NCI-H2081 (cell line): ENCODE data around the gene GSTP1.
"Not testable (repeated sequence)": the region's sequence is repeated elsewhere in the genome, so short reads cannot be mapped to it uniquely, and the experiment has no call there.

ENCODE experiments used
- DNase-seq, 2 experiments: peaks; one replicate each; lab custom pipeline; 2025; lab: John Stamatoyannopoulos, UW

Gene GSTP1

DNA sequence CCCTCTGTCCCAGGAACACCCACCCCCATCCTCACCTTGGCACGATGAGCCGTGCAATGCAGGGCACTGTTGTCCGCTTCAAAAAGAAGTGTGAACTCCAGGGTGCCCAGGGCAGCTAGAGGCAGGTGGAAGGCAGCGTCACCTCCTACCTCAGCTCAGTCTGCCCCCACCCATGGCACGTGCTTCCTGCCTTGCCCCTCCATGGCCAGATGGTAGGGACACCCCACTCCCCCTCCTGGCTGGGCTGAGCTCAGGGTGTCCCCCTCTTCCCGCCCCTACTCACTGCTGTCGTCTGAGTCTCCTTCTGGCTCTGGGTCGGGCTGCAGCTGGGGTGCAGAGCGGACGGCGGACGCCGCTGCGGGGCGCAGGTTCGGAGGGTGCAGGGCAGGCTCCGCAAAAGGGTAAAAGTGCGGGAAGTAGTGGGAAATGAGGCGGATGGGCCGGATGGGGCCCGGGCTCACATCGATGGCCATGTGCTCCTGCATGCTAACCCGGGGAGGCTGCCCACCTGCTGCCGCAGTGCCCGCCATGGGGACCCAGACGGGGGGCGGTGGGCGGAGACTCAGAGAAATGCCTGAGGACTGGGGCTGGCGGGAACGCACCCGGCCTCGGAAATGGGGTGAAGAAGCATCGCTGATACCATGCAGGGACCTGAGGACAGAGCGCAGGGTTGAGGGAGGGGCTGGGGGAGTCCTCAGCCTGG lies 32.3 kb downstream of the GSTP1 start:
- DNase-seq, result no peak

DNA sequence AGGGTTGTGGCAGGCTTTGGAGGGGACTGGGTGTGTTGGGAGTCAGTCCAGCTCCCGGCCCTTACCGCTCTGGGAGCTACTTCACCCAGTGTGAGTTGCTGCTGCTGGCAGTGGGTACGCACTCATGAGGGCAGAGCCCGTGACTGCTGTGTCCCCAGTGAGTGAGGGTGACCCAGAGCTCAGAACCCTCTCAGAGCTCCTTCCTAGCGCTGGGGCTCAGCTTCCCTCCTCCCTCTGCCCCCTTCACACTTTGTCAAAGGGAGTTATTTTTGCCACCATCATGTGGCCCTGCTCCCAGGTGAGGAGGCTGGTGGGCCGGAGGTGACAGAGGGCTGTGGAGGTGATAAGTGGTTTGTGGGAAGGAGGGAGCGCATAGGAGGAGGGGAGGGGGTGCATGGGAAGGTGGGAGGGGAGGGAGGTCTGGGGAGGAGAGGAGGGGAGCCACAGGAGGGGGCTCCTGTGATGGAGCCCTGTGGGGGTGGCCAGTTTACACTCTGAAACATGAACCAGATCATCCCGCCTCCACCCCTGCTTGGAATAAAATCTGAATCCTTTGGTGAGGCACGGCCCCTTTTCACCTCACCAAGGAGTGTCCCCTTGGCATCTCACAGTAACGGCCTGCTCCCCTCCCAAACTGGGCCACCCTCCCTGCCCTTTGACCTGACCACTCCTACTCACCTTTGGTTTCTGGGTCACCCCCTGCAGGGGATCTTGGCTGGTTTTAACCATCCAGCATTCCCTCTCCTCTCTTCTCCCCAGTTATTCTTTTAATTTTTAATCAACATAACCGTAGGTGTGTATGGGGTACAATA lies 33.0 kb downstream of the GSTP1 start:
- no peak for DNase-seq

DNA sequence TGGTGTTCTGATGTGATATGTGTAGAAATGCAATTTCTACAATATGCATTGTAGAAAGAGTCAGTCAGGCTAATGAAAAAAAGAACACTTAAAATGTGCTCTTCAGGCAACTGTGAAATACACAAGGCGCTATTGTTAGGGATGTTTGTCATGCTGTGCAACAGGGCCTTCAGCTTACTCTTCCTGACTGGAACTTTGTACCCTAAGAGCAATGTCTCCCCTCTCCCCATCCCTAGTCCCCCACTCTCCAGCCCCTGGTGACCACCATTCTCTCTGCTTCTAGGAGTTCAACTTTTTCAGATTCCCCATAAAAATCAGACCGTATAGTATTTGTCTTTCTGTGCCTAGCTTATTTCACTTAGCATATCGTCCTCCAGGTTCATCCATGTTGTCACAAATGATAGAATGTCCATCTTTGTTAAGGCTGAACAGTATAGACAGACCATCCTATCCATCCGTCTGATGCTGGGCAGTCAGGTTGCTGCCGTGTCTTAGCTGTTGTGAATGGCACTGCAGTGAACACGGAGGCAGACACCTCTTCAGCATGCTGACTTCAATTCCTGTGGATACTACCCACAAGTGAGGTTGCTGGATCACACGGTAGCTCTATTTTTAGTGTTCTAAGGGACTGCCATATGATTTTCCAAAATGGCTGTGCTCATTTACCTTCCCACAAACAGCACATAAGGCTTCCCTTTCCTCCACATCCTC lies 33.8 kb downstream of the GSTP1 start:
- DNase-seq, result no peak

DNA sequence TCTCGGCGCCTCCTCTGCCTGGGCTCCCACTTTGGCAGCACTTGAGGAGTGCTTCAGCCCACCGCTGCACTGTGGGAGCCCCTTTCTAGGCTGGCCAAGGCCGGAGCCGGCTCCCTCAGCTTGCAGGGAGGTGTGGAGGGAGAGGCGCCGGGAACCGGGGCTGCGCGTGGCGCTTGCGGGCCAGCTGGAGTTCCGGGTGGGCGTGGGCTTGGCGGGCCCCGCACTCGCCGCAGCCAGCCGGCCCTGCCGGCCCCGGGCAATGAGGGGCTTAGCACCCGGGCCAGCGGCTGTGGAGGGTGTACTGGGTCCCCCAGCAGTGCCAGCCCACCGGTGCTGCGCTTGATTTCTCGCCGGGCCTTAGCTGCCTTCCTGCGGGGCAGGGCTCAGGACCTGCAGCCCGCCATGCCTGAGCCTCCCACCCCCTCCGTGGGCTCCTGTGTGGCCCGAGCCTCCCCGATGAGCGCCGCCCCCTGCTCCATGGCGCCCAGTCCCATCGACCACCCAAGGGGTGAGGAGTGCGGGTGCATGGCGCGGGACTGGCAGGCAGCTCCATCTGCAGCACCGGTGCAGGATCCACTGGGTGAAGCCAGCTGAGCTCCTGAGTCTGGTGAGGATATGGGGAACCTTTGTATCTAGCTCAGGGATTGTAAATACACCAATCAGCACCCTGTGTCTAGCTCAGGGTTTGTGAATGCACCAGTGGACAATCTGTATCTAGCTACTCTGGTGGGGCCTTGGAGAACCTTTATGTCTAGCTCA lies 35.5 kb downstream of the GSTP1 start:
- DNase-seq, result not testable (repeated sequence)

GRCh38 chr11:67619683-67620618 lies 36.3 kb downstream of the GSTP1 start:
- not testable (repeated sequence) for DNase-seq

GRCh38 chr11:67620621-67621020 lies 37.0 kb downstream of the GSTP1 start:
- not testable (repeated sequence) for DNase-seq

DNA sequence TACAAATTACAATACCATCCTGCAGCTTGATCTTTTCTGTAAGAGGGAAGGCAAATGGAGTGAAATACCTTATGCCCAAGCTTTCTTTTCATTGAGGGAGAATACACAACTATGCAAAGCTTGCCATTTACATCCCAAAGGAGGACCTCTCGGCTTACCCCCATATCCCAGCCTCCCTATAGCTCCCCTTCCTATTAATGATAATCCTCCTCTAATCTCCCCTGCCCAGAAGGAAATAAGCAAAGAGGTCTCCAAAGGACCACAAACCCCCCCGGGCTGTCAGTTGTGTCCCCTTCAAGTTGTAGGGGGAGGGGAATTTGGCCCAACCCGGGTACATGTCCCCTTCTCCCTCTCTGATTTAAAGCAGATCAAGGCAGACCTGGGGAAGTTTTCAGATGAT lies 38.3 kb downstream of the GSTP1 start:
- not testable (repeated sequence) for DNase-seq

DNA sequence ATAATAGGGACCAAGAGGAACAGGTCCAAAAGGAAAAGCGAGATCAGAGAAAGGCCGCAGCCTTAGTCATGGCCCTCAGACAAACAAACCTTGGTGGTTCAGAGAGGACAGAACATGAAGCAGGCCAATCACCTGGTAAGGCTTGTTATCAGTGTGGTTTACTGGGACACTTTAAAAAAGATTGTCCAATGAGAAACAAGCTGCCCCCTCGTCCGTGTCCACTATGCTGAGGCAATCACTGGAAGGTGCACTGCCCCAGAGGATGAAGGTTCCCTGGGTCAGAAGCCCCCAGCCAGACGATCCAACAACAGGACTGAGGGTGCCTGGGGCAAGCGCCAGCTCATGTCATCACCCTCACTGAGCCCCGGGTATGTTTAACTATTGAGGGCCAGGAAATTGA lies 39.3 kb downstream of the GSTP1 start:
- not testable (repeated sequence) for DNase-seq

- DNase-seq, result not testable (repeated sequence)
Measured at GRCh38 chr11:67623795-67624194, 40.2 kb downstream of the GSTP1 start.

DNA sequence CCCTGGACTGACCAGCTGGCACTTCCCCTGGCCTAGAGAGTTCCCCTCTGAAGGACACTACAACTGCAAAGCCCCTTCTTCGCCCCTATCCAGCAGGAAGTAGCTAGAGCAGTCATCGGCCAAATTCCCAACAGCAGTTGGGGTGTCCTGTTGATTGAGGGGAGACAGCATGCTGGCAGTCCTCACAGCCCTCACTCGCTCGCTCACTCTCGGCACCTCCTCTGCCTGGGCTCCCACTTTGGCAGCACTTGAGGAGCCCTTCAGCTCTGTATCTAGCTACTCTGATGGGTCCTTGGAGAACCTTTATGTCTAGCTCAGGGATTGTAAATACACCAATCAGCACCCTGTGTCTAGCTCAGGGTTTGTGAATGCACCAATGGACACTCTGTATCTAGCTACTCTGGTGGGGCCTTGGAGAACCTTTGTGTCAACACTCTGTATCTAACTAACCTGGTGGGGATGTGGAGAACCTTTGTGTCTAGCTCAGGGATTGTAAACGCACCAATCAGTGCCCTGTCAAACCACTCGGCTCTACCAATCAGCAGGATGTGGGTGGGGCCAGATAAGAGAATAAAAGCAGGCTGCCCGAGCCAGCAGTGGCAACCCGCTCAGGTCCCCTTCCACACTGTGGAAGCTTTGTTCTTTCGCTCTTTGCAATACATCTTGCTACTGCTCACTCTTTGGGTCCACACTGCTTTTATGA lies 42.7 kb downstream of the GSTP1 start:
- not testable (repeated sequence) for DNase-seq

GRCh38 chr11:67626970-67627369 lies 43.4 kb downstream of the GSTP1 start:
- DNase-seq, result no peak

DNA sequence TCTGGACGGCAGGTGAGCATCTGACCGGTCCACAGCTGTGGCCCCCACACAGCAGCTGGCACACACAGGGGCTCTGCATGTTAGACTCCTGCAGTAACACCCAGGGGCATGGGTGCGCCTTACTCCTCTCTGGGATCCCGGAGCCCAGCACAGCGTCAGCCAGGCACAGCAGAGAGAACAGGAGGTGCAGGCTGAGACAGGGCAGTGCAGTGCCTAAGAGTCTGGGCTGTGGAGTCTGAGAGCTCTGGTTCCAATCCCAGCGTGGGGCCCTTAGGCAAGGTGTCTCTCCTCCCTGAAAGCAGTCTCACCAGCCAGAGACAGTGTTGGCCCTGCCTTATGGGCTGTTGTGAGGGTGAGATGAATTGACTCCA lies 43.8 kb downstream of the GSTP1 start:
- no peak for DNase-seq

- DNase-seq, result no peak
Measured at GRCh38 chr11:67627812-67628624, 44.4 kb downstream of the GSTP1 start.

- DNase-seq, result no peak
Measured at GRCh38 chr11:67628710-67629385, 45.2 kb downstream of the GSTP1 start.

DNA sequence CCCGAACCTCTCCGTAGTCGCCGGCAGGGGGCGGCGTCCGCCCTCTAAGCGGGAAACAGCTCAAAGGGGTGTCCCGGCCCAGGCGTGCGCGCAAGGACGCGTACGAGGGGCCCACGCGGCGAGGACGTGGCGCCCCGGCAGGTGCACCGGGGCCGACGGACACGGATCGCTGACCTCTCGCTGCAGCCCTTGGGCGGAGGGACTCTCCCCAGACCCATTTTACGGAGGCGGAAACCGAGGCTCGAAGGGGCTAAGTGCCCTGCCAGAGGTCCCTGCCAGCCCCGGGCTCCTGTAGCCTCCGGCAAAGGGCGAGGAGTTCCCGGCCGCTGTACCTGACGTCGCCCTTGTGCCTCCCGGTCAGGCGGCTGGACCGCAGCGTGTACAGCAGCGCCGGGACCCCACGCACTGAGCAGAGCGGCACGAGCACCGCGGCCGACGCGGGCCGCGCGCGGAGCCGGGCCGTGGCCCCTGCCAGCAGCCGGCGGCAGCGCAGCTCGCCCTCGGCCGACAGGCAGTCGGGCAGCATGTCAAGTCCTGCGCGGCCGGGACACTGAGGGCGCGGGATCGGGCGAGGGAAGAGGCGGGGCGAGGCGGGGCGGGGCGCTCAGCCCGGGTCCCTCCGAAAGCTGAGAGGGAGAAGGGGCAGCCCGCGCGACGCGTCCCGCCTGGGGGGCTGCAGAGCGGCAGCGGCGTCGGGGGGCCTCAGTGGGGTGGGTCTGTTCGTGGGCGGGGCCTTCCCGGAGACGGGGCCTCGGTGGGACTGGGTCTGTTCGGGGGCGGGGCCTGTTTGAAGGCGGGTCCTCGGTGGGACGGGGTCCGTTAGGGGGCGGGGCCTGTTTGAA lies 46.0 kb downstream of the GSTP1 start, which contains the start of gene NUDT8:
Gene NUDT8 (minus strand): TSS at position 552 of the 842 bp plus-strand sequence. CDS start 26 bp downstream, at position 526.
- peak; percentile 67 to 73 for DNase-seq

DNA sequence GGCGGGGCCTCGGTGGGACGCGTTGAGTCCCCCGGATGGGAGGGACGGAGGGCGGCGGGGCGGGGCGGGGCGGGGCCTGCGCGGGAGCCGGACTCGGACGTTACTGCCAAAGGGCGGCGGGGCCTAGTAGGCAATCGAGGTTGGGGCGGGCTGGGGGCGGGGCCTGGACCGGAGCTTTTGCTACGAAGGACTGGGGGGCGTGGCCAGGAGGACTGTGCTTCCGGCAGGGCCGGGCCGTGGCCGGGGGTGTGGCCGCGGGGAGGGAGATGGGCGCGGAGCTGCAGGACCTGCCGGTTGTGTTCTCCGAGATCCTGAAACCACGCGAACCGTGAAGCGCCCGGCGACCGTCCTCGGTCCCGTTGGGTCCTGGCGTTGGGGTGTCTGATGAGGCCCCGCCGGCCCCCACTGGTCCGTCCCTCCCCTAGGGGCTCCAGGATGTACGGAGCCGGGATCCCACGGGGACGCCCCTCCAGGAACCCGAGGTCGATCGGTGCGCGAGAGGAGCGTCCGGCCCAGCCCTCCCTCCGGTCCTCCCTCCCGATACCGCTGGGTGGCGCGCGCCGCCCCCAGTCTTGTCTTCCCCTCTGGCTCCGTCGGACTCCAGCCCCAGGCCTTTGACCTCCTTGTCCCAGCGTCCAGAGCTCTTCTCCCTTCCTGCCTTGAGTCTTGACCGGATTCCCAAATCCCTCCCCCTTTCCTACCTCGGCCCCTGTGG lies 46.8 kb downstream of the GSTP1 start:
- DNase-seq, result peak; percentile 89 to 96

- DNase-seq, result no peak
Measured at GRCh38 chr11:67630943-67631331, 47.3 kb downstream of the GSTP1 start.
